Umbilical cord (tissue), 2 donors: ENCODE data around the gene ASB16. TPM values are rescaled to one million over a fixed set of nuclear protein-coding genes. Genes with fewer than 3 reads are reported as not detected.
A peak's percentile ranks its signal among the peaks of the same experiment; 100 is the strongest.

Experiments used
- DNase-seq: peaks from one replicate; pipeline ENCODE4 v3.0.0-alpha.2; 2015; ENCODE audit warnings: low spot score
- total RNA-seq: library from RNA; depleted of rRNA; stranded (reverse); fragments of >200 nt; gene quantifications from one replicate; pipeline ENCODE4 v1.2.3, GENCODE V29; 2014; ENCODE audit warnings: low replicate concordance; ENCODE audit not compliant: insufficient read depth

ASB16 gene
- total RNA-seq, 1 donor from 2014 or later, result not detected

- peak; percentile 89 for DNase-seq
Measured at GRCh38 chr17:44222112-44222869, 51.8 kb downstream of the ASB16 start.

GRCh38 chr17:44223541-44224071 lies 53.1 kb downstream of the ASB16 start:
- DNase-seq, result no peak

Other genes starting within 250 kb of the ASB16 start
- gene PPY, start 228.2 kb upstream of the ASB16 start, total RNA-seq, result not detected
- gene PYY, start 216.8 kb upstream of the ASB16 start, total RNA-seq, result not detected
- 0.48 TPM for gene NAGS, start 166.1 kb upstream of the ASB16 start, total RNA-seq
- 47.2 TPM for gene TMEM101, start 155.7 kb upstream of the ASB16 start, total RNA-seq
- 27.2 TPM for gene LSM12, start 104.0 kb upstream of the ASB16 start, total RNA-seq
- gene G6PC3, start 100.0 kb upstream of the ASB16 start, total RNA-seq, result 3.6 TPM
- 26.7 TPM for gene HDAC5, start 47.1 kb upstream of the ASB16 start, total RNA-seq
- 2.6 TPM for gene HROB, start 28.8 kb upstream of the ASB16 start, total RNA-seq
- 24.6 TPM for gene TMUB2, start 16.3 kb downstream of the ASB16 start, total RNA-seq
- gene ATXN7L3, start 29.2 kb downstream of the ASB16 start, total RNA-seq, result 33.0 TPM
- 123 TPM for gene UBTF, start 49.0 kb downstream of the ASB16 start, total RNA-seq
- gene SLC4A1, start 97.4 kb downstream of the ASB16 start, total RNA-seq, result 34.4 TPM
- 17.3 TPM for gene RUNDC3A, start 137.9 kb downstream of the ASB16 start, total RNA-seq
- gene SLC25A39, start 154.1 kb downstream of the ASB16 start, total RNA-seq, result 89.8 TPM
- gene GRN, start 174.6 kb downstream of the ASB16 start, total RNA-seq, result 208 TPM
- gene FAM171A2, start 193.1 kb downstream of the ASB16 start, total RNA-seq, result 16.4 TPM
- 4.3 TPM for gene ITGA2B, start 218.9 kb downstream of the ASB16 start, total RNA-seq